ENCODE data around the gene OXER1. TPM values are rescaled to one million over a fixed set of nuclear protein-coding genes. Genes with fewer than 3 reads are reported as not detected.
A peak's percentile ranks its signal among the peaks of the same experiment; 100 is the strongest.

Gene OXER1
- total RNA-seq, 4 donors from 2014 or later: 0.56 TPM; not detected in 3

DNA sequence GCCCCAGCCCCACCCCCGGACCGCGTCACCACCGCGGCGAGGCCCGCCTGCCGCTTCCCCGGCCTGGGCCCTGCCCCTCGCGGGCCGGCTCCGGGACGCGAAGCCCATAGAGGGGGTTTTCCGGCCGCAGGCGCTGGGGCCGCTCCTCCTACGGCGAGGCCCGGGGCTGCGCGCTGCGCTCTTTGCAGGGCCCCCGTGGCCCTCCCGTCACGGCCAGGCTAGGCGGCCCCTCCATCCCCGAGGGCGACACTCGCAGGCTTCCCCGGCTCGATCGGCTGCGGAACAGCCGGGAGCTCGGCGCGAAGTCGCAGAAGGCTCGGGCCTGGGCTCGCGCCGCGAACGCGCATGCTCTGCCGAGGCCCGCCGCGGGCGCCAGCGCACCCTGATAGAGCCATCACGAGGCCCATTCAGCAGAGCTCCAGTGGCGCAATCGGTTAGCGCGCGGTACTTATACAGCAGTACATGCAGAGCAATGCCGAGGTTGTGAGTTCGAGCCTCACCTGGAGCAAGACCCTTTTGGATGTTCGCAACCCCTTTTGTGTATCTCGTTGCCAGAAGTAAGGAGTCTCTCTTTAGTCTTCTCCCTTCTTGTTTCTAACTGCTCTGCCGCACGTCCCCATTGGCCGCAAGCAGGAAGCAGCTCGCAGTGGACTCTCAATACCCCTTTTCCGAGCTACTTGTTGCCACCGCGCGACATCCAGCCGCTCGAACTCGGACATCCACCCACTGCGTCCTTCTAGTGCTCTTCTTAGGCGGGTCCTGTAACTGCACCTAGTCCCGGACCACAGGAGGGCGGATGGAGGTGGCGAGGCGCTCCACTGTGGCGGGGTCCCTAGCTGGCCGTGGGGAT, 46.4 kb upstream of the OXER1 start:
- Histone ChIP-seq H3K4me3 (peak overlapping the region; percentile 68 to 97 (median 84)), H3K36me3 (no peaks in the 10 kb centered on the region), H3K9me3 (no peaks in the 10 kb centered on the region), H3K27me3 (no peaks in the 10 kb centered on the region), H3K27ac (peak overlapping the region; percentile 96 to 100 (median 98)), H3K4me1 (peaks cover 8 to 11% of the 10 kb centered on the region in 2 donors)
- TF ChIP-seq POLR2A (IDR thresholded peaks at IDR 0.05): peak; percentile 82 to 88
- TF ChIP-seq, protein P1, sequence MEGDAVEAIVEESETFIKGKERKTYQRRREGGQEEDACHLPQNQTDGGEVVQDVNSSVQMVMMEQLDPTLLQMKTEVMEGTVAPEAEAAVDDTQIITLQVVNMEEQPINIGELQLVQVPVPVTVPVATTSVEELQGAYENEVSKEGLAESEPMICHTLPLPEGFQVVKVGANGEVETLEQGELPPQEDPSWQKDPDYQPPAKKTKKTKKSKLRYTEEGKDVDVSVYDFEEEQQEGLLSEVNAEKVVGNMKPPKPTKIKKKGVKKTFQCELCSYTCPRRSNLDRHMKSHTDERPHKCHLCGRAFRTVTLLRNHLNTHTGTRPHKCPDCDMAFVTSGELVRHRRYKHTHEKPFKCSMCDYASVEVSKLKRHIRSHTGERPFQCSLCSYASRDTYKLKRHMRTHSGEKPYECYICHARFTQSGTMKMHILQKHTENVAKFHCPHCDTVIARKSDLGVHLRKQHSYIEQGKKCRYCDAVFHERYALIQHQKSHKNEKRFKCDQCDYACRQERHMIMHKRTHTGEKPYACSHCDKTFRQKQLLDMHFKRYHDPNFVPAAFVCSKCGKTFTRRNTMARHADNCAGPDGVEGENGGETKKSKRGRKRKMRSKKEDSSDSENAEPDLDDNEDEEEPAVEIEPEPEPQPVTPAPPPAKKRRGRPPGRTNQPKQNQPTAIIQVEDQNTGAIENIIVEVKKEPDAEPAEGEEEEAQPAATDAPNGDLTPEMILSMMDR (IDR thresholded peaks at IDR 0.05 in 4 of 5, conservative IDR thresholded peaks at IDR 0.05 in 1 of 5): peak in 2 of 5 experiments; percentile 10 to 14
- intact Hi-C loops (cut with DNase I; ENCODE audit: low total_unique reads) (loop anchor here (1.0 kb wide), 1 partner anchor 56 kb away; no protein-coding TSS in a partner anchor), in situ Hi-C loops (cut with MboI; ENCODE audit: low sequenced_read_pairs in 4 of 4) (loop anchor here in 1 of 4 donors (25.0 kb wide), 1 partner anchor 448 kb away; the partner anchor contains the start of gene COX7A2L)
- DNase-seq: peak; percentile 89 to 96
- ATAC-seq: peak; percentile 80 to 90

DNA sequence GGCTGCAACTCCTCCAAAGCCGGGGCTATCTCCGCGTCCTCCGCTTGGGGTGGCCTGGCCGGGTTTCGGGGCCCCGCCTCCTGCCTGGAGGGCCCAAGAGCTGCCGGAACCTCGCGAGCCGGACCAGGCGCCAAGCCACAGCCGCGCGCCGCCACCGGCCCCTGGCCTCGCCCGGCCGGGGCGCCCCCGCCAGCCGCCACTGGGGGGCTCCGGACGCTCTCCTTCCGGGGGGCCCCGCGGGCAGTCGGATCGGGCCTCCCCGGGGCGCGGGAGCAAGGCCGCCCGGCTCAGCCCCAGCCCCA, 45.8 kb upstream of the OXER1 start:
- H3K36me3 ChIP-seq: no peaks in the 10 kb centered on the region
- ATAC-seq: peak; percentile 57 to 66
- H3K27ac ChIP-seq: peak overlapping the region; percentile 96 to 100 (median 98)
- H3K4me1 ChIP-seq: peaks cover 14 to 16% of the 10 kb centered on the region in 2 donors
- H3K27me3 ChIP-seq: no peaks in the 10 kb centered on the region
- H3K9me3 ChIP-seq: no peaks in the 10 kb centered on the region
- peak; percentile 73 to 81 for DNase-seq
- TF ChIP-seq, protein P1 (IDR thresholded peaks at IDR 0.05 in 4 of 5, conservative IDR thresholded peaks at IDR 0.05 in 1 of 5): peak; percentile 40 to 59 (median 57)
- TF ChIP-seq POLR2A (IDR thresholded peaks at IDR 0.05): no peak
- peak overlapping the region; percentile 62 to 93 (median 71) for H3K4me3 ChIP-seq
- in situ Hi-C loops (cut with MboI; ENCODE audit: low sequenced_read_pairs in 4 of 4): loop anchor here in 1 of 4 donors (25.0 kb wide), 1 partner anchor 447 kb away; the partner anchor contains the start of gene COX7A2L
- intact Hi-C loops (cut with DNase I; ENCODE audit: low total_unique reads): loop anchor here (1.0 kb wide), 1 partner anchor 55 kb away; no protein-coding TSS in a partner anchor

- H3K27ac ChIP-seq: peak overlapping the region; percentile 96 to 100 (median 98)
- ATAC-seq (peak in 1 of 2 donors; percentile 2), DNase-seq (peak in 1 of 2 donors; percentile 32)
- no peaks in the 10 kb centered on the region for H3K36me3 ChIP-seq
- H3K9me3 ChIP-seq: no peaks in the 10 kb centered on the region
- intact Hi-C loops (cut with DNase I; ENCODE audit: low total_unique reads): no loop called here
- in situ Hi-C loops (cut with MboI; ENCODE audit: low sequenced_read_pairs in 4 of 4): loop anchor here in 1 of 4 donors (25.0 kb wide), 1 partner anchor 447 kb away; the partner anchor contains the start of gene COX7A2L
- peaks cover 19 to 20% of the 10 kb centered on the region in 2 donors for H3K4me1 ChIP-seq
- peak overlapping the region; percentile 62 to 93 (median 71) for H3K4me3 ChIP-seq
- TF ChIP-seq, protein P1 (IDR thresholded peaks at IDR 0.05 in 4 of 5, conservative IDR thresholded peaks at IDR 0.05 in 1 of 5): no peak
- TF ChIP-seq POLR2A (IDR thresholded peaks at IDR 0.05): no peak
- no peaks in the 10 kb centered on the region for H3K27me3 ChIP-seq
Observed at GRCh38 chr2:42809131-42809818, 45.3 kb upstream of the OXER1 start.

GRCh38 chr2:42808301-42808700, 44.4 kb upstream of the OXER1 start:
- ATAC-seq: no peak
- in situ Hi-C loops (cut with MboI; ENCODE audit: low sequenced_read_pairs in 4 of 4) (loop anchor here in 1 of 4 donors (25.0 kb wide), 1 partner anchor 446 kb away; the partner anchor contains the start of gene COX7A2L), intact Hi-C loops (cut with DNase I; ENCODE audit: low total_unique reads) (no loop called here)
- no peak for DNase-seq
- H3K27me3 ChIP-seq: no peaks in the 10 kb centered on the region
- peak overlapping the region in 1 of 4 donors; percentile 100 for H3K27ac ChIP-seq
- H3K9me3 ChIP-seq: no peaks in the 10 kb centered on the region
- TF ChIP-seq, protein P1 (IDR thresholded peaks at IDR 0.05 in 4 of 5, conservative IDR thresholded peaks at IDR 0.05 in 1 of 5): no peak
- no peak overlapping the region for H3K4me3 ChIP-seq
- peaks cover 23 to 25% of the 10 kb centered on the region in 2 donors for H3K4me1 ChIP-seq
- no peaks in the 10 kb centered on the region for H3K36me3 ChIP-seq
